WTC11 (cell line): Measurements from ENCODE around the gene FAF1.

Experiments used
- AR ChIP-seq: fragments of 250-450 bp; sonication (Bioruptor Pico); IDR thresholded peaks from 2 replicates; pipeline ENCODE4 v1.9.0; 2021; ENCODE audit warnings: mild to moderate bottlenecking
- ATF1 ChIP-seq: sonication (generic); formaldehyde crosslinking; IDR thresholded peaks from 2 replicates; pipeline ENCODE4 v1.8.1; 2023; ENCODE audit warnings: mild to moderate bottlenecking, moderate library complexity, missing genetic modification reagents
- ATF3 ChIP-seq: sonication (generic); formaldehyde crosslinking; conservative IDR thresholded peaks from 2 replicates; pipeline ENCODE4 v1.8.1; 2022; ENCODE audit warnings: mild to moderate bottlenecking, missing genetic modification reagents
- CTCF ChIP-seq: fragments of 200-600 bp; IDR thresholded peaks from 2 replicates; pipeline ENCODE4 v1.8.0; 2022; ENCODE audit warnings: antibody characterized with exemption
- FOXP4 ChIP-seq: sonication (generic); formaldehyde crosslinking; IDR thresholded peaks from 2 replicates; pipeline ENCODE4 v1.8.0; 2022; ENCODE audit warnings: mild to moderate bottlenecking, missing genetic modification reagents
- HMGXB4 ChIP-seq: sonication (generic); formaldehyde crosslinking; IDR thresholded peaks from 2 replicates; pipeline ENCODE4 v1.8.1; 2023; ENCODE audit warnings: mild to moderate bottlenecking, moderate library complexity, missing genetic modification reagents
- NFE2L1 ChIP-seq: sonication (generic); formaldehyde crosslinking; IDR thresholded peaks from 2 replicates; pipeline ENCODE4 v1.8.1; 2023; ENCODE audit warnings: missing genetic modification reagents
- PRDM15 ChIP-seq: sonication (generic); formaldehyde crosslinking; IDR thresholded peaks from 2 replicates; pipeline ENCODE4 v1.8.0; 2022; ENCODE audit warnings: missing genetic modification reagents
- SMAD3 ChIP-seq: sonication (generic); formaldehyde crosslinking; IDR thresholded peaks from 2 replicates; pipeline ENCODE4 v1.8.0; 2022; ENCODE audit warnings: missing genetic modification reagents, mild to moderate bottlenecking, borderline replicate concordance
- TP53 ChIP-seq: sonication (generic); formaldehyde crosslinking; IDR thresholded peaks from 2 replicates; pipeline ENCODE4 v1.8.1; 2023; ENCODE audit warnings: mild to moderate bottlenecking, missing genetic modification reagents
- ZNF138 ChIP-seq: sonication (generic); formaldehyde crosslinking; conservative IDR thresholded peaks from 2 replicates; pipeline ENCODE4 v1.8.1; 2022; ENCODE audit warnings: mild to moderate bottlenecking, moderate library complexity, missing genetic modification reagents

- no peak for TF ChIP-seq ZNF138 (CRISPR knock-in tag)
- no peak for TF ChIP-seq ATF3 (CRISPR knock-in tag)
- TF ChIP-seq TP53 (CRISPR knock-in tag) = no peak
- TF ChIP-seq CTCF = no peak
- no peak for TF ChIP-seq SMAD3 (CRISPR knock-in tag)
- TF ChIP-seq HMGXB4 (CRISPR knock-in tag) = no peak
- no peak for TF ChIP-seq PRDM15 (CRISPR knock-in tag)
- no peak for TF ChIP-seq AR (CRISPR knock-in tag)
- TF ChIP-seq FOXP4 (CRISPR knock-in tag) = no peak
- TF ChIP-seq NFE2L1 (CRISPR knock-in tag) = no peak
- TF ChIP-seq ATF1 (CRISPR knock-in tag) = no peak
Observed at GRCh38 chr1:50516056-50516455, 444.0 kb downstream of the FAF1 start.
